IPS-11a (cell line): Measurements from ENCODE around the gene CAMTA1.

Source experiments
- H3K4me3 ChIP-seq: one replicate; pipeline ENCODE4 v1.5.1; 2013; ENCODE audit warnings: low read depth, low read length, control low read depth

Gene CAMTA1

DNA sequence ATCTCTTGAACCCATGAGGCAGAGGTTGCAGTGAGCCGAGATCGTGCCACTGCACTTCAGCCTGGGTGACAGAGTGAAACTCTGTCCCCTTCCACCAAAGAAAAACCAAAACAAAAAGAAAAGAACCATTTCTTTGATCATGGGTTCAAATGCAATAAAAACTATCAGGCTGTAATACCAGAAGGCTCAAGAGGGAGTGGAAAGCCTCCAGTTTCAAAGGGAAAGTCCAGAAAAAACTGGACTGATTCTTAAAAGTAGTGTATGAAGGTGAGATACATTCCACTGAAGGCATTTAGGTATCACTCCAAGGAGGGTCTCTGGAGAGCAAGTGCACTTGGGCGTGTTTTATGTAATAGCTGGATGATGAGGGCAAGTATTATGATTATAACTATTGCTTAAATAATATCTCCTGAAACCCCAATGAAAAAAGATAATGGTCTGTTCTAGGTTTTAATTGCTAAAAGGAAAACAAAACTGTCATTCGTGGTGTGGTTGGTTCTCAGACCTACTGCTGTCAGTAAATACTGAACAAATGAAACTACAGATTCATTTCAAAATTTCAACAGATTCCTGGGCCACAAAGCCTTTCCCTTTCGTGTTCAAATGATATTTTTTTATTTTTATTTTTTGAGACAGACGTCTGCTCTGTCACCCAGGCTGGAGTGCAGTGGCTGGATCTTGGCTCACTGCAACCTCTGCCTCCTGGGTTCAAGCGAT lies 6.0 kb upstream of the CAMTA1 start:
- no peak overlapping the region for H3K4me3 ChIP-seq

DNA sequence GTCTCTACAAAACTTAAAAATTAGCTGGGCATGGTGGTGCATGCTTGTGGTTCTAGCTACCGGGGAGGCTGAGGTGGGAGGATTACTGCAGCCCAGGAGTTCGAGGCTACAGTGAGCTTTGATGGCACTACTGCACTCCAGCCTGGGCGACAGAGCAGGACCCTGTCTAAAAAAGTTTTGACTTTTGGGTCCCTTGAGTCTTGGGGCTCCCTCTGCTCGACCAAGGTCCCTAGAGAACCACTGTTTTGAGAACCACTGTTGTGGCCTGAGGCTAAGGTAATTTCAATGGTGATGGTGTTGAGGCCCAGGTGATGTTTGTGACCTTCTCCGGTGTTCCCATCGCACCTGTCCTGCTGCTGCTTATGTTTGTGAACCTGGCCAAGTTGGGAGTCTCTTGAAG lies 3.1 kb upstream of the CAMTA1 start:
- H3K4me3 ChIP-seq: no peak overlapping the region

DNA sequence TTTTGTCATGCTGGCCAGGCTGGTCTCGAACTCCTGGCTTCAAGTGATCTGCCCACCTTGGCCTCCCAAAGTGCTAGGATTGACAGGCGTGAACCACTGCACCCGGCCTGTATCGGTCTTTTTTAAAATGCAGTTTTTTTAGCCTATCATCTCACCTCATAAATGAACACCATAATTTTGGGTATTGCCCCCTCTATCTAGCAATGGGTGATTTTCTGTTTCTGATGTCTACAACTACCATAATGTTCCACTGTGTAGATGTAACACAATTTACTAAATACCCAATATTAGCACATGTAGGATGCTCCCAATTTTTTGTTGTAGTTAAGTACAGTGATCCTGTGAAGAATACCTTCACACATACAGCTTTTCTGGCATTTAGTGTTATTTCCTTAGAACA lies 2.0 kb upstream of the CAMTA1 start:
- H3K4me3 ChIP-seq: peak overlapping the region; percentile 74

DNA sequence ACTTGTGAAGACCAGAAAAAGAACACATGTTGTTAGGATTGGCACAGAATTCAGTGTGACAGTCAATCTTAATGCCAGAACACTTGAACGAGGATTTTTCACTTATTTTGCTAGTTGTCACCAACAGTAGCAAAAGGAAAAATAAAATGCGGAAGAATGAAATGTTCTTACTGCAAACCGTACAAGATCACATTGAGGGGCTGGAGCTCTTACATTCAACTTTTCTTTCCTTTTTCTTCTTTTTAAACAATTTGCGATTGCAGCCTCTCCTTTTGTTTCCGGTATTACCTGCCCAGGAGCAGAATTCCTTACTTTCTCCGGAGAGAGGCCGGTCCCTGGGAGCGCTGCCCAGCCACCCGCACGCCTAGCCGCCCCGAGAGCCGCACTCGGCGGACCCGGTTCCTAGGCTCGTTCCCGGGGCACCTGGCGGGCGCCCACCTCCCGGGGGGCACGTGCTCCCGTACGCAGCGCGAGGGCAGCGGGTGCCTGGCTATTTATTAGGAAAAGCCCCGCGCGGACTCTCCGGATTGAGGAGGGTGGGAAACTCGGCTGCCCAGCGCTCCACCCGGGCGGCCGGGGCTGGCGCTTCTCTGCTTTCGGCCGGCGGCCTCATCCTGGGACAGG lies 1.2 kb upstream of the CAMTA1 start:
- peak overlapping the region; percentile 74 for H3K4me3 ChIP-seq

DNA sequence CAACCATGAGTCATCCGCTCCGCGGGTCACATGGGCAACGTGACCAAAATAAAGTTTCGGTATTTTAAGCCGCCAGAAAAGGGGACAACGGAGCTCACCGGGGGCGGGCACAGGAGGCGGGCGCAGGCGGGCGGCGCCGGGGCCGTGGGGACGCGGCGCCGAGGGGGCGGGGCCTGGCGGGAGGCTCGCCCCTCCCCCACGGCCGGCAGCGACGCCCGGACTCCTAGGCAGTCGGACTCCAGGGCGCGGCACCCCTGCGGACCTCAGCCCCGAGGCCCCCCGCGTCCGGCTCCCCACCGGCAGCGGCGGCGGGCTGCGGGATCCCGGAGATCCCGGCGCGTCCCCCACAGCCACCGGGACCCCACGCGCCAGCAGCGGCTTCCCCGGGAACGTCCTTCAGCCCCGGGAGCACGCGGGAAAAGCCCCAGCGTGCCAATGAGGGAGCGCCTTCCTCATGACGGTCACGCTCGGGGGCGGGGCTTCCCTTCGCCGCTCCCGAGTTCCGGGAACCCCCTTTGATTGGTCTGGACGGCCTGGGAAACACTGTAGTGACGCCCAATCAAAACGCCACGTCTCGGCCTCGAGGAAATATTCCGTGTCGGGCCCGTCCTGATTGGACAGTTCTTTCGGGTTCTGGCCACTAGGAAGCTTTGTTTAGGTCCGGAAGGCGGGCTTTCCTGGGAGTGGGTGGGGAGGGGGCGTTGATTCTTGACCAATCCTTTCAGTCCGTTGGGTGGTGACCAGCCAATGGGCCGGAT lies 515 bp upstream of the CAMTA1 start:
- peak overlapping the region; percentile 74 for H3K4me3 ChIP-seq

DNA sequence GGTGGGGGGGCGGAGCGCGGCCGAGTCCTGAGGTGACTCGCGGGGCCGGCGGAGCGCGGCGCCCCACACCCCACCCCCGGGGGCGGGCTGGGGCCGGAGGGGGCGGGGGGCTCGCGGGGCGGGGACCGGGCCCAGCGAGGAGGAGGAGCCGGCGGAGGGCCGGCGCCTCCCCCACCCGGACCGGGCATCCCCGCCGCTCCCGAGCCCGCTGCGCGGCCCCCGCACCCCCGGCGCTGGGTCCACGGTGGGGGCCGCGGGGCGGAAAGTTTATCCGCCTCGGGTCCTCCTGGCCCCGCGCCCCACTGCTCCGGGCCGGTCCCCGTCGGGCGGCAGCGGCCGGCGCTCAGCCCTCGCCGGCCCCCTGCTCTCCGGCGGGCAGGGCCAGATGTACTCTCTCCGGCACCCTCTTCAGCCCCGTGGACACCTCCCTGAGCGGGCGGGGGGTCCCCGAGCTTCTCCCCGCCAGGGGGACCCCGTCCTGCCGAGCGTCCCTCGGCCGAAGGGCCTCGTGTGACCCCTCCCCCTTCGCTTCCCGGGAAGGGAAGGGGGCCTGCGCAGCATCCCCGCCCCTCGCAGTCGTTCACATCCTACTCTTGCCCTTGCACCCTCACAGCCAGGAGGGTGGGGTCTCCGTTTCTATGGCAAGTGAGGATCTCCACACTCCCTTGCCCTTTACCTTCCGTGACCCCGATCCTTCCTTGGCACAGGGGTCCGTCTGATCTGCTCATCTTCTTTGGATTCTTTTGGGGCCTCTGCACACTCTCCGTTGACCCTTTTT lies 663 bp downstream of the CAMTA1 start:
- H3K4me3 ChIP-seq: peak overlapping the region; percentile 50

DNA sequence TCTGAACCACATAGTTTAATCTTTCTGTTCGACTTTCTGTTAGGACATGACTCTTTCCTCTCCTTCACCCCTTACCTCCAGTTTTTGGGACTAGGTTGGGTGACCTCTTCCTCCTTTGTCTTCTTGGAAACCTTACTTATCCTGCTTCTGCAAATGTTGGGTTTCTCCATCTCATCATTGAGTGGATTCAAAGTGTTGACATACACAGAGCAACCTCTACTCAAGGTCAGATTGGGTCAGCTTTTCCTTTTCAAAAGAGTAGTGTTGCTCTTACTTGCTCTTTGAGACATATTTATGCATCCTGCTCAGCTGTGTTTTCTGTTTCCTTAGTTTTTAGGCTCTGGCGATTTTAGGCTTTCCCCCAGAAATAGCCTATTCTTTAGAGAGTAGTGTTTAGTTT lies 3.7 kb downstream of the CAMTA1 start:
- H3K4me3 ChIP-seq: no peak overlapping the region

DNA sequence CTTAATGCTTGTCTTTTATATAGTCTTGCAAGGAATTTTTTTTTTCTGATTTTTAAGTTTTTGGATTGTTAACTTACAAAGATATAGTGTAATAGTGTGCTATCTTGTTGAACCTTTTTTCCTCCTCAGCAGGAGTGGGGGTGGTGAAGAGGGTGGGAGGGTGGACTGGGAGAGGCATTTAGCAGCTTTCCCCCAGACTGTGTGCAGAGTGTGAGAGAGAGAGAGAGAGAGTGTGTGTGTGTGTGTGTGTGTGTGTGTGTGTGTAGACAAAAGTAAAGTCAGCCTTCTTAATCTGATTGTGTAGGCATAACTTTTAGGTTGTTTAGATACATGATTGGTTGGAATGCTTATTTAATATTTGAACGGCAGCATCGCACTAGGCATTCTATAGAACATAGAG lies 4.9 kb downstream of the CAMTA1 start:
- H3K4me3 ChIP-seq: no peak overlapping the region

DNA sequence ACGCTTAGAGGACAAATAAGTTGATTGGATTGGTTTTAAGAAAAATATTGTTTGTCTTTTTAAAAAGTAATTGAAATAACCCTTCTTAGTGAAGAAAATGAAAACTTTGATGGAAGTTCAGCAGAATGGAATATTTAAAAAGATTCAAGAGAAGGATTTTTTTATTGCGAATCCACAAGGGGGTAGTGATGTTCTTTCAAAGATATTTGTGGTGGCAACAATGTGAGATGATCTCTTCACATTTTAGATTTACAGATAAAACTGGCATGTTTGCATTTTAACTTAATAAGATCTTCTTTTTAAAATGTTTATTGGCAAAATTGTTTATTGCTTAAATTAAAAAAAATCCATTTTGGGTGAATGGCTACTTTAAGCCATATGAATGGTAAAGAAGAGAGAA lies 8.9 kb downstream of the CAMTA1 start:
- H3K4me3 ChIP-seq: no peak overlapping the region

DNA sequence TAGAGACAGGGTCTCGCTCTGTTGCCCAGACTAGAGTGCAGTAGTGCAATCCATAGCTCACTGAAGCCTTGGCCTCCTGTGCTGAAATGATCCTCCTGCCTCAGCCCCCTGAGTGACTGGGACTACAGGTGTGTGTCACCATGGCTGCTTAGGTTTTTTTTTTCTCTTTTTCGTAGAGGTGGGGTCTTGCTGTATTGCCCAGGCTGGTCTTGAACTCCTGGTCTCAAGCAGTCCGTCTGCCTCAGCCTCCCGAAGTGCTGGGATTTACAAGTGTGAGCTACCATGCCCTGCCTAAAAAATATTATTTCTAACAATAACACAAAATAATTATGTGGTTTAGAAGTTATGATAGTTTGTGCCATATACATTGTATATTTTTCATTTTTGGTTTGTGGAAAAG lies 9.9 kb downstream of the CAMTA1 start:
- H3K4me3 ChIP-seq: no peak overlapping the region

DNA sequence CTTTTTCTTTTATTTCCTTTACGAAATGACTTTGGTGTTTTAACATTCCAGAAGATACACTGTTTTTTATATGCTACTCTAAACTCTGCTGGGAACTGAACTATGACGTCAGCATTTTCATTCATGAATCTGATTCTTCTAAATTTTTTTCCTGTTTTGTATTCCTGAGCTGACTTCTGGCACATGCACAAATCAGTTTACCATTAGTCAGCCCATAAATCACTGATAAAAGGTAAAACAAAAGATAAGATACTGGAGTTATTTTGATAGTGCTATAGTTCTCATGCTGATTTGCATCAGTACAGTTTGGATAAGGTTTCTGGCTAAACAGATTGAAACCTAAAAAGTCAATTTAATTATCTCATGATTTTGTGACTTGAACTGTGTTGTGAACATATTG lies 10.4 kb downstream of the CAMTA1 start:
- no peak overlapping the region for H3K4me3 ChIP-seq

DNA sequence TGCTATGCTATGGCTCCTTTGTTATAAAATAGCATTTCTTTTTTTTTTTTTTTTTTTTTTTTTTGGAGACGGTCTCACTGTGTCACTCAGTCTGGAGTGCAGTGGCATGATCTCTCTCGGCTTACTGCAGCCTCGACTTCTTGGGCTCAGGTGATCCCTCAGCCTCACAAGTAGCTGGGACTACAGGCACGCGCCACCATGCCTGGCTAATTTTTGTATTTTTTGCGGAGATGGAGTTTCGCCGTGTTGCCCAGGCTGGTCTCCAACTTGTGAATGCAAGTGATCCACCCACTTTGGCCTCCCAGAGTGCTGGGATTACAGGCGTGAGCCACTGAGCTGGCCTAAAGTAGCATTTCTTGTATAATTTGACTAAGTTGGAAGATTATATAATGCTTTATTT lies 10.8 kb downstream of the CAMTA1 start:
- no peak overlapping the region for H3K4me3 ChIP-seq

DNA sequence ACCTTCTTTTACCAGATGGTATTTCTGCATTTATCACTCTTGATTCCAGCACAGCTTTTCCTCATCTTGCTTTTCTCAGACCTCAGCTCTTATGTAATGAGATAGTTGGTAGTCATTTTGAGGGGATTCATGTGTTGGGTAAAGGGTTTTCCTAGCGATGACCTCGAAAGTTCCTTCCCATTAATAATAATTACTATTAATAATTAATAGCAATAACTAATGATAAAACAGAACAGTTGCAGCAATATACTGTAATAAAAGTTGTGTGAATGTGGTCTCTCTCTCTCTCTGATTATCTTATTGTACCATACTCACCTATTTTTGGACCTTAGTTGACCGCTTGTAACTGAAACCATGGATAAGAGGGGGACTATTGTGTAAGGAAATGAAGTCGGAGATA lies 14.2 kb downstream of the CAMTA1 start:
- no peak overlapping the region for H3K4me3 ChIP-seq

DNA sequence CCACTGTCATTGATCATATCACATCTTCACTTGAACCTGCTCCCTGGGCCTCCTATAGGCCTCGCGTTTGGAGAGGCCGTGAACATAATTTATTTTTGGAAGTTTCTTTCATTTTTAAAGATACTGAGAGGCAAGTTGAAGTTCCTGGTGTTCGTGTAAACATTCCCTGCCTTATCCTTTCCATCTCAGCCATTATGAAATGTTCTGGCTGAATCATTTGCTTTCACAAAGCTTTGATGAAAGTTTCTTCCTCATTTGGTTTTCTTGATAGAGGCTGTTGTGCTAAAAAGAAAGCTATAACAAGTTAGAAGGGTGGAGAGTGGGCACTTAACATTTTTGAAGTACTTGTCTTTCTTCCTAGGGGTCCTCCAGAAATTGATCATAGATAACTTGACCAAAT lies 15.5 kb downstream of the CAMTA1 start:
- no peak overlapping the region for H3K4me3 ChIP-seq

DNA sequence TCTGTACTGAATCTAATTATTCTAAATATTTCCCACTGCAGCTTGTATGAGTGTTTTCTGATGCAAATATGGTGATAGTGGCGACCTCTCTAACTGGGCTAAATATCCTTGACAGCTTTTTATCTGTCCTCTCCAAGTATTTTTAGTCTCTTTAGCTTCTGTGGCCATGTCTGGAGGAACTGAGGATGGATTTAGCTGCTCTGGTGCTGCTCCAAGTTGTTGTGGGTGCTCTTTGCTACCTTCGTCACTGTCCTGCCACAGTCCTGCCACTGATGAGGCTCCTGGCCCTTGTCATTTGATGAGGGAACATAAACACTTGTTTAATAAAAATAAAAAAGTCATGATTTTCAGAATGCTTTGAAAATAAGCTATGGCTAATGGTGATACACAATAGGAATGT lies 15.9 kb downstream of the CAMTA1 start:
- no peak overlapping the region for H3K4me3 ChIP-seq

DNA sequence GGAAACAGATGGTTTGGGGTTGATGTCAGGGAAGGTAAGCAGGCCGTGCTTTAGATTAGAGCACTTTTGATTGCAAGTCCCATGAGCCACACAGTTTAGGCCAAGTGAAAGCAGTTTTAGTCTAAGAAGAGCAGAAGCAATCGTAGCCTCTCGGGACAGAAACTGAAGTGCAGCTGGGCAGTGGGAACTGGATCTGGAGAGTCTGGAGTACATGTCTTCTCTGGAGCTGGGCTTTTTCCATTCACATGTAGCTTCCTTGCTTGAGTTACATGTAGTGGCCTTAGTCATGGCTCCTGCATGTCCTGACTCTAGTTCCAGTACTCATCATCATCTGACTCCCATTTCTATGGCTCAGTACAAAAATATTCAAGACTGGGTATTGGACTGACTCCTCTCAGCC lies 16.7 kb downstream of the CAMTA1 start:
- H3K4me3 ChIP-seq: no peak overlapping the region

DNA sequence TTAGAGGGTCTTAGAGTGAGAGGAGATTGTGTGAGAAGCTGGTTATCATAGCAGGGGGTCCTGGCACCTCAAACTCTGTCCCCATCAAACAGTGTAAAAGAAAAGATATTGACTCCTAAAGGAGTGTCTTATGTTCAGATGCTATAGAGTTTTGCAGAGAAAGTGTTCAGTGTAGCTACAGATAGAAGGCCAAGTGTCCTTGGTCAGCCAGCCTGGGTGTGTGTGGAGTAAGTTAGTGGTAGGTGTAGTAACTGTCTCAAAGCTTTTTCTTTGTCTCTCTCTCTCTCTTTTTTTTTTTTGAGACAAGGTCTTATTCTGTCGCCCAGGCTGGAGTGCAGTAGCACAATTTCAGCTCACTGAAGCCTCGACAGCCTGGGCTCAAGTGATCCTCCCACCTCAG lies 17.2 kb downstream of the CAMTA1 start:
- no peak overlapping the region for H3K4me3 ChIP-seq

DNA sequence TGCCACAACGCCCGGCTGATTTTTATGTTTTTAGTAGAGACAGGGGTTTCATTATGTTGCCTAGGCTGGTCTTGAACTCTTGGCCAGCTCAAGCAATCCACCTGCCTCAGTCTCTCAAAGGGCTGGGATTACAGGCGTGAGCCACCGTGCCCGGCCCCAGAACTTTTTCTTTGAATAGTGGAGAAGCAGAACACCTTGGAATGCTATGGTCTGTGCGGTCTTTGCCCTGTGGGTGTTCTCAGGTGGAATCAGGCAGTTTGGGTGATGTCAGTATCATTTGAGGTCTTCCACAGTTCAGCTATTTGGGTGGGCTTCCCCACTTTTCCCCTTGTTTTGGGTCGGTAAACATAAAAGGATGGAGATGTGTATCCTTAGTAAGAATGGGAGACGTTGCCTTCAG lies 17.6 kb downstream of the CAMTA1 start:
- no peak overlapping the region for H3K4me3 ChIP-seq

DNA sequence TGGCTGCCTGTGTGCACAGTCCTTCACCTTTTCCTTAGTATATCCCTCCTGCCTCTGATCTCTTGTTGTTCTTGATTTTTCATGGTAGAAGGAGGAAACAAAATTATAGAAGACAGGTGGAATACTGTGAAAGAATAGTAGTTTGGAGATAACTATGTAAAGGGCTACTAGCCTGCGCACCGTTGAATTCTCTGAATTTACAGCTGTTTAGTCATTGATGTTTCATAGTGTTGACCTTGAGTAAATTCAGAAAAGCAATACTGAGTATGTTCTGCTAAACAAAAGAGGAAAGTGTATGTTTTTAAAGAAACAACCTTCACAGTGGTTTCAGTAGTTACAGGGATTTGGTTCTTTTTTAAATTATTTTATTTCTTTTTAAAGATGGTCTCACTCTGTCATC lies 18.1 kb downstream of the CAMTA1 start:
- H3K4me3 ChIP-seq: no peak overlapping the region

DNA sequence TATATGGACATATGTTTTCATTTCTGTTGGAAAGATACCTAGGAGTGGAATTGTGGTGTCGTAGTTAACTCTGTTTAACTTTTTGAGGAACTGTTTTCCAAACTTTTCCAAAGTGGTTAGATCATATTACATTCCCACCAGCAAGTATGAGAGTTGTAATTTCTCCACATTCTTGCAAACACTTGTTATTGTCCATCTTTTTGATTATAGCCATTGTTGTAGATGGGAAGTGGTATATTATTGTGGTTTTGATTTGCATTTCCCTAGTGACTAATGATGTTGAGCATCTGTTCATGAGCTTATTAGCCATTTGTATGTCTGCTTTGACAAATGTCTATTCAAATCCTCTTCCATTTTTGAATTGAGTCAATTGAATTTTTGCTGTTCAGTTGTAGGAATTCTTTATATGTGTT lies 19.8 kb downstream of the CAMTA1 start:
- H3K4me3 ChIP-seq: no peak overlapping the region

DNA sequence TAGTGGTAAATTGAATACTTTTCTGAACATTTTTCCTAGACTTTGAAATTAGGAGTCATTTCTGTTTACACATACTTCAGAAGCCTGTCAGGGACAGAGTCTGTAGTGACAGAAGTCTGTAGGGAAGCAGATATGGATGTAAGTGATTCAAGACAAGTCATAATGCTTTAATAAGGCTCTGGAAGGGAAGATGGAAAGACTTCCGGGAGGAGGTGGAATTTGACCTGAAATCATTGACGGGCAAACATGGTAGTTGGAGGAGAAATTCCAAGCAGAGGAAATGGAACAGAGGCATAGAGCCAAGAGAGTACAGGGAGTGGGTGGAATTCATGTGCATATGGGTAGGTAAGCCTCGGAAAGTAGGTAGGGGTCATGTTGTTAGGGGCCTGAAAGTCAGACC lies 22.5 kb downstream of the CAMTA1 start:
- no peak overlapping the region for H3K4me3 ChIP-seq

DNA sequence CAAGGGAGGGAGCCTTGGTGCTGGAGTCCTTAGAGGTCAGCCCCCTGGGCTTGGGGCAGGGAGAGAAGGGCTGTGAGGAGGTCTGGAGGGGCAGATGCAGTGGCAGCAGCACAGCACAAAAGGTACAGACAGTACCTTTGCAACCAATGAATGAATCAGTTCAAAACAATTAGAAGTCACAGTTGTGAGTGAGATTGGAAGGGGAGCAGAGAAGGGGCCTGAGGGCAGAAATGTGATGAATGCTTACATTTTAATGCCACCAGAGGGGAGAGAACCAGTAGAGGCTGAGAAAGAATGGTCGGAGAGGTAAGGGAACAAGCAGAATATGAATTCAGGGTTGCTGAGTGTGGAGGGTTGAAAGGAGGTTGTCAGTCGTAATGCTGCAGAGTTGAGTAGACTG lies 24.2 kb downstream of the CAMTA1 start:
- no peak overlapping the region for H3K4me3 ChIP-seq
